OCI-LY1 (cell line): ENCODE data around the gene TP53AIP1.

Source experiments
- H2AFZ ChIP-seq: fragments of 200-600 bp; sonication (generic), shearing (Covaris generic); 2 replicates; pipeline ENCODE4 v1.6.0; 2014; ENCODE audit warnings: antibody characterized with exemption, mild to moderate bottlenecking, low read length
- H3F3A ChIP-seq: fragments of 200-600 bp; sonication (generic), shearing (Covaris generic); 2 replicates; pipeline ENCODE4 v1.6.0; 2014; ENCODE audit warnings: mild to moderate bottlenecking, antibody characterized with exemption, low read length, moderate library complexity; ENCODE audit not compliant: insufficient read depth
- H3K27ac ChIP-seq: fragments of 200-600 bp; sonication (generic); 2 replicates; pipeline ENCODE4 v1.5.1; 2014; ENCODE audit warnings: low read length, mixed run types, mild to moderate bottlenecking, low read depth; ENCODE audit not compliant: poor library complexity, severe bottlenecking
- H3K27me3 ChIP-seq: fragments of 200-600 bp; sonication (generic); 2 replicates; pipeline ENCODE4 v1.6.0; 2014; ENCODE audit warnings: antibody characterized with exemption, mild to moderate bottlenecking, low read length, moderate library complexity; ENCODE audit not compliant: insufficient read depth
- H3K36me3 ChIP-seq: fragments of 200-600 bp; sonication (generic); 2 replicates; pipeline ENCODE4 v1.6.1; 2014; ENCODE audit warnings: mild to moderate bottlenecking, antibody characterized with exemption, low read length, moderate library complexity, mixed read lengths; ENCODE audit not compliant: insufficient read depth
- H3K4me1 ChIP-seq: fragments of 200-600 bp; sonication (generic); 2 replicates; pipeline ENCODE4 v1.5.1; 2014; ENCODE audit warnings: mild to moderate bottlenecking, low read length, moderate library complexity; ENCODE audit not compliant: insufficient read depth, severe bottlenecking
- H3K4me2 ChIP-seq: fragments of 200-600 bp; sonication (generic), shearing (Covaris generic); 2 replicates; pipeline ENCODE4 v1.6.1; 2014; ENCODE audit warnings: low read length
- H3K4me3 ChIP-seq: fragments of 200-600 bp; sonication (generic); 2 replicates; pipeline ENCODE4 v1.5.1; 2014; ENCODE audit warnings: low read length, low read depth, mild to moderate bottlenecking, mixed read lengths; ENCODE audit not compliant: poor library complexity, severe bottlenecking
- H3K79me2 ChIP-seq: fragments of 200-600 bp; shearing (Covaris generic); 2 replicates; pipeline ENCODE4 v1.6.1; 2016; ENCODE audit warnings: mixed run types, low read length, mixed read lengths; ENCODE audit not compliant: insufficient read depth
- H3K9ac ChIP-seq: fragments of 200-600 bp; sonication (generic), shearing (Covaris generic); 2 replicates; pipeline ENCODE4 v1.6.1; 2014; ENCODE audit warnings: mild to moderate bottlenecking, low read length, mixed read lengths
- H3K9me2 ChIP-seq: fragments of 200-600 bp; sonication (generic), shearing (Covaris generic); 2 replicates; pipeline ENCODE4 v1.6.1; 2014; ENCODE audit warnings: low read depth, mild to moderate bottlenecking, low read length, mixed read lengths
- H3K9me3 ChIP-seq: fragments of 200-600 bp; shearing (Covaris generic); 2 replicates; pipeline ENCODE4 v1.6.1; 2014; ENCODE audit warnings: low read length, mixed read lengths
- H4K20me1 ChIP-seq: fragments of 200-600 bp; sonication (generic), shearing (Covaris generic); 2 replicates; pipeline ENCODE4 v1.6.0; 2016; ENCODE audit warnings: mild to moderate bottlenecking, low read length; ENCODE audit not compliant: insufficient read depth
- CTCF ChIP-seq: fragments of 200-600 bp; sonication (generic), shearing (Covaris generic); IDR thresholded peaks from 2 replicates; pipeline ENCODE4 v1.5.1; 2017; ENCODE audit warnings: mild to moderate bottlenecking, antibody characterized with exemption, low read length, moderate library complexity, mixed read lengths
- EZH2 ChIP-seq: fragments of 200-600 bp; sonication (generic), shearing (Covaris generic); IDR thresholded peaks from 2 replicates; pipeline ENCODE4 v1.8.0; 2017; ENCODE audit warnings: borderline replicate concordance, mixed run types, mild to moderate bottlenecking, antibody characterized with exemption, low read length, moderate library complexity, mixed read lengths

The TP53AIP1 gene

GRCh38 chr11:128983023-128983422, 40.4 kb upstream of the TP53AIP1 start:
- Histone ChIP-seq H4K20me1 (no peaks in the 10 kb centered on the region), H2AFZ (no peak overlapping the region), H3K27me3 (no peaks in the 10 kb centered on the region), H3K4me3 (no peak overlapping the region), H3K27ac (no peak overlapping the region), H3K36me3 (no peaks in the 10 kb centered on the region), H3K4me2 (no peak overlapping the region), H3K9me3 (no peaks in the 10 kb centered on the region), H3K9ac (no peak overlapping the region), H3F3A (no peaks in the 10 kb centered on the region), H3K9me2 (no peaks in the 10 kb centered on the region), H3K79me2 (no peaks in the 10 kb centered on the region), H3K4me1 (no peaks in the 10 kb centered on the region)
- no peak for TF ChIP-seq CTCF

GRCh38 chr11:128981254-128981653, 38.6 kb upstream of the TP53AIP1 start:
- Histone ChIP-seq H3K4me1 (no peaks in the 10 kb centered on the region), H4K20me1 (no peaks in the 10 kb centered on the region), H3K4me3 (no peak overlapping the region), H3K79me2 (no peaks in the 10 kb centered on the region), H3K4me2 (no peak overlapping the region), H3K9ac (no peak overlapping the region), H3K9me3 (no peaks in the 10 kb centered on the region), H3K27ac (no peak overlapping the region), H3K9me2 (no peaks in the 10 kb centered on the region), H3K36me3 (no peaks in the 10 kb centered on the region), H2AFZ (no peak overlapping the region), H3F3A (no peaks in the 10 kb centered on the region), H3K27me3 (no peaks in the 10 kb centered on the region)
- no peak for TF ChIP-seq CTCF
- TF ChIP-seq EZH2: no peak

GRCh38 chr11:128970598-128971190, 28.0 kb upstream of the TP53AIP1 start:
- Histone ChIP-seq H3K36me3 (no peaks in the 10 kb centered on the region), H3K27me3 (no peaks in the 10 kb centered on the region), H3K9ac (no peak overlapping the region), H3K4me1 (no peaks in the 10 kb centered on the region), H3K9me2 (no peaks in the 10 kb centered on the region), H3F3A (no peaks in the 10 kb centered on the region), H4K20me1 (no peaks in the 10 kb centered on the region), H3K4me3 (no peak overlapping the region), H2AFZ (no peak overlapping the region), H3K79me2 (no peaks in the 10 kb centered on the region), H3K9me3 (no peaks in the 10 kb centered on the region), H3K4me2 (no peak overlapping the region), H3K27ac (no peak overlapping the region)
- TF ChIP-seq EZH2 (no peak), CTCF (no peak)
